AG09319 (cell line): Measurements from ENCODE around the gene MYBL2.

Experiments
- DNase-seq: peaks from one replicate; pipeline ENCODE4 v3.0.0-alpha.2; 2010; ENCODE audit warnings: low read depth; ENCODE audit errors: extremely low read depth
- CTCF ChIP-seq: IDR thresholded peaks from 2 replicates; pipeline ENCODE4 v1.5.1; 2011; ENCODE audit warnings: low read depth, mild to moderate bottlenecking, inconsistent platforms, low read length, moderate library complexity

MYBL2 gene

GRCh38 chr20:43744966-43745730 lies 78.2 kb downstream of the MYBL2 start:
- TF ChIP-seq CTCF: no peak
- no peak for DNase-seq

- no peak for DNase-seq
- no peak for TF ChIP-seq CTCF
These were observed 79.6 kb downstream of the MYBL2 start for GRCh38 chr20:43746344-43747137.

- no peak for DNase-seq
- no peak for TF ChIP-seq CTCF
These were observed 81.4 kb downstream of the MYBL2 start for GRCh38 chr20:43748274-43748673.

- TF ChIP-seq CTCF: peak; percentile 98
- DNase-seq: no peak
These were observed 82.9 kb downstream of the MYBL2 start for GRCh38 chr20:43749734-43750294.

GRCh38 chr20:43750774-43751166 lies 83.9 kb downstream of the MYBL2 start:
- TF ChIP-seq CTCF: no peak
- DNase-seq: no peak

GRCh38 chr20:43751167-43752050 lies 84.5 kb downstream of the MYBL2 start:
- DNase-seq: peak; percentile 66
- TF ChIP-seq CTCF: peak; percentile 6; the same call in 1 of the 2 replicates
